ENCODE measurements around the gene MOB1A.

DNA sequence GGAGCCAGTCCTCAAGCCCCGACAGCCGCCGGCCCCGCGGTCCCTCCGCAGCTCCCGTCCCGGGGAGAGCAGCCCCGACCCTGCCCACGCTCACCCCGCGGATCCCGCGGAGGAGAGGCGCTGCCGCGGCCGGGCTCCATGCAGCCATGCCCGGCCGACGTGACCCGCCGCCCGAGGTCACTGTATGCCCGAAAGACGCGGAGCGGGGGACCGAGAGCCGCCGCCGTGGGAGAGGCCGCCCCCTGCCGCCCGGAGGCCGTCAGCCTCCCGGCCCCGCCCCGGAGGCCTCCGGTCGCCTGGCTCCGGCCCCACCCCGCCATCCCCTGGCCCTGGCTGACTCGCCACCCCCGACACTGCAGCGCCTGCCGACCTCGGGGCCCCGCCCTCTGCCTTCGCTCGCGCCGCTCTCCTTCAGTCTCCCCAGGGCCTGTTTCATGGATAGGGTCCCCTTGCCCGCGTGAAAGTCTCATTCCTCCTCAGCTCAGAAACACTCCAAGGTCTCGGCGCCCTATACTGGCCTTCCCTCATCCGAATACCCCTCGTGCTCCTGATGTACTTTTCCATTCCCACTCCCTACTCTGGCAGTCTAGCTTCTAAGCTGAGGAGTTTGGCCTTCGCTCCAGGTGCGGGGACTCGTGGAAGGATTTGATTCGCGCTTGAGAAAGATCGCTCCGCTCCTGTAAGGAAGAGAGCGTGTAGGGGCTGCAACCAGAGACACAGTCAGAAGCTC lies 30.8 kb downstream of the MOB1A start, which contains the start of gene BOLA3:
- TF ChIP-seq CTCF (IDR thresholded peaks at IDR 0.05) (peak; percentile 39 to 86 (median 70)), POLR2A (IDR thresholded peaks at IDR 0.05) (peak; percentile 32 to 59 (median 57))

Measured in body of pancreas (tissue), 4 donors.